MM.1S (cell line): Measurements from ENCODE around the gene DDI2.
A peak's percentile ranks its signal among the peaks of the same experiment; 100 is the strongest.

Experiments used
- DNase-seq: peaks from one replicate; pipeline ENCODE4 v3.0.0-alpha.2; 2015
- H2AFZ ChIP-seq: fragments of 300-600 bp; sonication (generic); 2 replicates; pipeline ENCODE4 v1.6.0; 2016; ENCODE audit warnings: antibody characterized with exemption, low read length
- H3F3A ChIP-seq: fragments of 300-600 bp; sonication (generic); 2 replicates; pipeline ENCODE4 v1.6.1; 2016; ENCODE audit warnings: mild to moderate bottlenecking, antibody characterized with exemption, low read length, moderate library complexity, mixed read lengths; ENCODE audit not compliant: insufficient read depth
- H3K27ac ChIP-seq: fragments of 300-600 bp; sonication (generic); 2 replicates; pipeline ENCODE4 v1.5.1; 2016; ENCODE audit warnings: mild to moderate bottlenecking, low read length
- H3K27me3 ChIP-seq: fragments of 300-600 bp; sonication (generic); replicated peaks from 2 replicates; pipeline ENCODE4 v1.6.0; 2016; ENCODE audit warnings: low read length; ENCODE audit not compliant: insufficient read depth
- H3K36me3 ChIP-seq: fragments of 300-600 bp; sonication (generic); replicated peaks from 2 replicates; pipeline ENCODE4 v1.6.1; 2016; ENCODE audit warnings: mild to moderate bottlenecking, low read length, mixed read lengths; ENCODE audit not compliant: insufficient read depth
- H3K4me1 ChIP-seq: fragments of 300-600 bp; sonication (generic); 2 replicates; pipeline ENCODE4 v1.6.1; 2016; ENCODE audit warnings: low read length, mixed read lengths
- H3K4me2 ChIP-seq: fragments of 300-600 bp; sonication (generic); 2 replicates; pipeline ENCODE4 v1.6.0; 2016; ENCODE audit warnings: low read depth, low read length
- H3K4me3 ChIP-seq: fragments of 300-600 bp; sonication (generic); 2 replicates; pipeline ENCODE4 v1.5.1; 2016; ENCODE audit warnings: low read length, mixed read lengths
- H3K79me2 ChIP-seq: fragments of 300-600 bp; sonication (generic); 2 replicates; pipeline ENCODE4 v1.6.1; 2016; ENCODE audit warnings: mixed run types, low read length, mixed read lengths
- H3K9ac ChIP-seq: fragments of 300-600 bp; sonication (generic); 2 replicates; pipeline ENCODE4 v1.6.1; 2016; ENCODE audit warnings: low read length, mixed read lengths
- H3K9me2 ChIP-seq: fragments of 300-600 bp; sonication (generic); replicated peaks from 2 replicates; pipeline ENCODE4 v1.6.1; 2016; ENCODE audit warnings: mild to moderate bottlenecking, low read length, mixed read lengths; ENCODE audit not compliant: insufficient read depth
- H3K9me3 ChIP-seq: fragments of 300-600 bp; sonication (generic); replicated peaks from 2 replicates; pipeline ENCODE4 v1.6.1; 2016; ENCODE audit warnings: mild to moderate bottlenecking, low read length, mixed read lengths; ENCODE audit not compliant: insufficient read depth
- H4K20me1 ChIP-seq: fragments of 300-600 bp; sonication (generic); 2 replicates; pipeline ENCODE4 v1.6.1; 2016; ENCODE audit warnings: mild to moderate bottlenecking, low read length, moderate library complexity, mixed read lengths; ENCODE audit not compliant: insufficient read depth
- EZH2 ChIP-seq: fragments of 300-600 bp; sonication (generic); optimal IDR thresholded peaks from 2 replicates; pipeline ENCODE3; 2017; ENCODE audit warnings: low read depth, mild to moderate bottlenecking, antibody characterized with exemption, low read length, mixed read lengths
- EZH2phosphoT487 ChIP-seq: fragments of 300-600 bp; sonication (generic); IDR thresholded peaks from 2 replicates; pipeline ENCODE4 v1.6.1; 2018; ENCODE audit warnings: antibody characterized with exemption, low read length
- TF ChIP-seq, protein P1 (sequence below): fragments of 300-600 bp; sonication (generic); IDR thresholded peaks from 2 replicates; pipeline ENCODE4 v1.5.1; 2016; ENCODE audit warnings: antibody characterized with exemption, low read length, mixed read lengths

The DDI2 gene

DNA sequence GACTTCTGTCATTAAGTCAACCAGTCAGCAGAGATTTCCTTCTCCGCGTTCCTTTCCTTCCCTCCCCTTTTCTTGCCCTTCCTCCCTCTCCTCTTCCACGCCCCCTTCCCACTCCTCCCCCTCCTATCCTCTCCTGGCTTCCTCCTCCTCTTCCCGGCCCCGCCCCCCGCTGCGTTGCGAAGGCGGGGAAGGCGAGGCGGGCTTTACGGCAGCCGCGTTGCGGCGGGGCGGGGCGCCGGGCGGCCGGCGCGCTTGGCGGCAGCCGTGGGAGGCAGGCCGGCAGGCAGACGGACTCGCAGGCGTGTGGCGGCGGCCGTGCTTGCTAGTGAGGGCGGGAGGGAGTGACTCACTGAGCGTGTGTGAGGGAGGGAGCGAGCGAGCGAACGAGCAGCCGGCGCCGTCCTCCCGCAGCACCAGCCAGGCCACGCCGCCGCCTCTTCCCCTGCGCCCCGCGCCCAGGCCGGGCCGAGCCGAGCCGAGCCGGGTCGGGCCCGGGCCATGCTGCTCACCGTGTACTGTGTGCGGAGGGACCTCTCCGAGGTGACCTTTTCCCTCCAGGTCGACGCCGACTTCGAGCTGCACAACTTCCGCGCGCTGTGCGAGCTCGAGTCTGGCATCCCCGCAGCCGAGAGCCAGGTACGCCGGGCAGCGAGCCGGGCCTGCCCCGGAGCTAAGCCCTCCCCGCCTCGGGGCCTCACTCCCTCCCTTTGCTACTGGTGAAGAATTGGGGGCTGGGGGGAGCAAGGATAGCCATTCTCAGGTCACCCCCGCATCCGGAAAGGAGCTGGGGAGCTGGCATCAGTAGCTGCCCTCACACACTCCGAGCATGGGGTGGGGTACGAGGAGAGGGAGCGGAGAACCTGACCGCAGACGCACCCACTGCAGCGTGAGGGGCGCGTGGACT lies at the start of gene DDI2:
Gene DDI2 (plus strand): TSS at position 286 of the 904 bp plus-strand sequence. CDS start 213 bp downstream, at position 499.
- Histone ChIP-seq H3K4me3 (peak within 1 kb of the TSS; percentile 88), H3K4me1 (peaks cover 7% of the 10 kb centered on the region; the same call in 1 of the 2 replicates)
- TF ChIP-seq, protein P1, sequence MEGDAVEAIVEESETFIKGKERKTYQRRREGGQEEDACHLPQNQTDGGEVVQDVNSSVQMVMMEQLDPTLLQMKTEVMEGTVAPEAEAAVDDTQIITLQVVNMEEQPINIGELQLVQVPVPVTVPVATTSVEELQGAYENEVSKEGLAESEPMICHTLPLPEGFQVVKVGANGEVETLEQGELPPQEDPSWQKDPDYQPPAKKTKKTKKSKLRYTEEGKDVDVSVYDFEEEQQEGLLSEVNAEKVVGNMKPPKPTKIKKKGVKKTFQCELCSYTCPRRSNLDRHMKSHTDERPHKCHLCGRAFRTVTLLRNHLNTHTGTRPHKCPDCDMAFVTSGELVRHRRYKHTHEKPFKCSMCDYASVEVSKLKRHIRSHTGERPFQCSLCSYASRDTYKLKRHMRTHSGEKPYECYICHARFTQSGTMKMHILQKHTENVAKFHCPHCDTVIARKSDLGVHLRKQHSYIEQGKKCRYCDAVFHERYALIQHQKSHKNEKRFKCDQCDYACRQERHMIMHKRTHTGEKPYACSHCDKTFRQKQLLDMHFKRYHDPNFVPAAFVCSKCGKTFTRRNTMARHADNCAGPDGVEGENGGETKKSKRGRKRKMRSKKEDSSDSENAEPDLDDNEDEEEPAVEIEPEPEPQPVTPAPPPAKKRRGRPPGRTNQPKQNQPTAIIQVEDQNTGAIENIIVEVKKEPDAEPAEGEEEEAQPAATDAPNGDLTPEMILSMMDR, result no peak
- TF ChIP-seq EZH2 (no peak), EZH2phosphoT487 (no peak)

DNA sequence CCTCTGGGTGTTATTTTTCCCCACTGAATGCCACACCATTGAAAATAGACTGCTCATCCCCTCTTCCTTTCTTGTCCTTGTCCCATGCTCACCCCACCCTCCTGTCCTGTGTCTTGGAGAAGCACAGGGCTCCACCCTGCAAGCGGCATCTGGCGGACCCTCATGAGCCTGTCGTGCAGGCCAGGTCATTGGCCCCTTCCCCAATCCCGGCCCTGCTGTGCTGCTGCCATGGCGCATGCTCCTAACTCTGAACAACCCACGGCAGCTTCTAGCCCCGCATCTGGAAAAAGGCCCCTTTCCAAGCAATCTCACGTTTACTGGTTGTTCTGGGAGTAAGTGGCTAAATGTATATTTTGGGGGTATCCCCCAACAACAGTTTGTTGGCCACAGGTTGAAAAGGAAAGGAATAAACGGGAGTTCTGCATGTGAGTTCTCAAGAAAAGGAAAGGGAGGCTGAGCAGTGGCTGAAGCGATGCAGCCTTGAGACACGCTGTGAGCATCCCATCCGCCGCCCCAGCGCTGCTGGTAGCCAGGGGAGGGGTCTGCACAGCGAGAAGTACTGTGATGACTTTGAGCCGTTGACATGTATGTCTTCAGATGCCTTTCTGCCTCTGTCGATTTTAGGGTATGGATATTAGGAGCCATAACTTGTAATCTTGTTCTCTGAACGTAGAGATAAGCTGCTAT lies 48.7 kb upstream of the DDI2 start:
- no peak overlapping the region for H3K4me3 ChIP-seq
- no peak overlapping the region for H3K4me2 ChIP-seq
- H3K27me3 ChIP-seq, result no peaks in the 10 kb centered on the region
- no peak overlapping the region for H2AFZ ChIP-seq
- no peak for TF ChIP-seq EZH2phosphoT487
- no peak for TF ChIP-seq EZH2
- TF ChIP-seq, protein P1, result no peak
- H3K27ac ChIP-seq, result no peak overlapping the region
- H3K9me3 ChIP-seq, result no peaks in the 10 kb centered on the region
- peaks cover 14% of the 10 kb centered on the region for H3K4me1 ChIP-seq
- no peaks in the 10 kb centered on the region for H3K9me2 ChIP-seq
- no peak overlapping the region for H3K9ac ChIP-seq
- H3K79me2 ChIP-seq, result no peaks in the 10 kb centered on the region
- H3K36me3 ChIP-seq, result 0 out of 2 replicates have a peak, but pooled peaks cover 7% of the 10 kb centered on the region
- H4K20me1 ChIP-seq, result no peaks in the 10 kb centered on the region
- peaks cover 28% of the 10 kb centered on the region for H3F3A ChIP-seq
- no peak for DNase-seq

More for the DNA sequence above, at the start of gene DDI2:
- peak within 1 kb of the TSS; percentile 75 for H3K27ac ChIP-seq
- peaks cover 24% of the 10 kb centered on the region for H3F3A ChIP-seq
- H3K9me3 ChIP-seq, result no peaks in the 10 kb centered on the region
- peak within 1 kb of the TSS; percentile 76 for H3K4me2 ChIP-seq
- peaks cover 50% of the 10 kb centered on the region for H3K79me2 ChIP-seq
- H2AFZ ChIP-seq, result peak within 1 kb of the TSS; percentile 54
- H3K36me3 ChIP-seq, result no peaks in the 10 kb centered on the region
- peaks cover 3% of the 10 kb centered on the region; the same call in 1 of the 2 replicates for H4K20me1 ChIP-seq
- no peaks in the 10 kb centered on the region for H3K27me3 ChIP-seq
- peak; percentile 92 for DNase-seq
- H3K9me2 ChIP-seq, result no peaks in the 10 kb centered on the region
- H3K9ac ChIP-seq, result peak within 1 kb of the TSS; percentile 84

DNA sequence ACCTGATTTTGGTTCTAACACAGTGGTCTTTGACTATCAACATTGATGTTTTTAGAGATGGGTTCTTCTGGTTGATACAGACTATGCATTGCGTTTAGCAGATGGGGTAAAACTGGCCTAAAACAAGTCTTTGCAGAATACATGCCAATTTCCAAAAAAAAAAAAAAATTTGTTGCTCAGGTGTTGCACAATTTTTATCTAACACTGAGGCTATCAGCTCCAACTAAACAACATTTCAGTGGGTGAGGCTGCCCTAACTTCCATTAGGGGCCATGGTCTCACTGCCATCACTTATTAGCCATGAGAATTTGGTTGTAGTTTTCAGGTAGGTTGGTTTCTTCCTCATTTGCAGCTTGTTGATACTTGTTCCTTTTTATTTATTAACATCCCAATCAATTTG lies 46.4 kb upstream of the DDI2 start:
- H4K20me1 ChIP-seq, result no peaks in the 10 kb centered on the region
- no peaks in the 10 kb centered on the region for H3K27me3 ChIP-seq
- H3K79me2 ChIP-seq, result no peaks in the 10 kb centered on the region
- no peak overlapping the region for H2AFZ ChIP-seq
- peaks cover 14% of the 10 kb centered on the region for H3K4me1 ChIP-seq
- no peaks in the 10 kb centered on the region for H3K9me2 ChIP-seq
- 0 out of 2 replicates have a peak, but pooled peaks cover 7% of the 10 kb centered on the region for H3K36me3 ChIP-seq
- H3K9ac ChIP-seq, result peak overlapping the region; percentile 68
- no peak overlapping the region for H3K4me3 ChIP-seq
- DNase-seq, result no peak
- H3K4me2 ChIP-seq, result peak overlapping the region; percentile 74; the same call in 1 of the 2 replicates
- TF ChIP-seq EZH2, result no peak
- TF ChIP-seq, protein P1, result no peak
- TF ChIP-seq EZH2phosphoT487, result no peak
- peaks cover 29% of the 10 kb centered on the region for H3F3A ChIP-seq
- H3K9me3 ChIP-seq, result no peaks in the 10 kb centered on the region
- peak overlapping the region; percentile 97 for H3K27ac ChIP-seq
